Measurements from ENCODE around the gene PTGFRN. TPM values are rescaled to one million over a fixed set of nuclear protein-coding genes. Genes with fewer than 3 reads are reported as not detected.
"Not testable (repeated sequence)": the region's sequence is repeated elsewhere in the genome, so short reads cannot be mapped to it uniquely, and the experiment has no call there.

Gene PTGFRN
- total RNA-seq, 2 donors from 2014 or later = 41.6 to 43.2 TPM

- Mint-ChIP-seq H3K27me3 (ENCODE audit: insufficient read depth) (no peaks in the 10 kb centered on the region), H3K4me1 (peaks cover 19% of the 10 kb centered on the region), H3K4me3 (no peak overlapping the region), H3K36me3 (ENCODE audit: low read depth) (peaks cover 8% of the 10 kb centered on the region), H3K9me3 (no peaks in the 10 kb centered on the region), H3K27ac (no peak overlapping the region)
- WGBS, 2 experiments (ENCODE audit: insufficient coverage in 1 of 2, insufficient read length in 1 of 2) = 88 to 92% methylated on average over 5 to 11 of the region's 11 CpGs
- Histone ChIP-seq H3K9ac (ENCODE audit: extremely low read depth, low read length, poor library complexity, severe bottlenecking) (no peak overlapping the region), H3K4me1 (ENCODE audit: control insufficient read depth, insufficient read depth, low read length) (no peaks in the 10 kb centered on the region), H3K9me3 (ENCODE audit: control insufficient read depth, low read length) (no peaks in the 10 kb centered on the region), H3K36me3 (ENCODE audit: control insufficient read depth, insufficient read depth, low read length) (peaks cover 9% of the 10 kb centered on the region), H3K4me3 (ENCODE audit: low read length) (no peak overlapping the region), H3K27ac (ENCODE audit: low read depth, low read length) (no peak overlapping the region), H3K27me3 (ENCODE audit: control insufficient read depth, insufficient read depth, low read length, poor library complexity, severe bottlenecking) (no peaks in the 10 kb centered on the region)
- peak; percentile 22 for DNase-seq
- TF ChIP-seq CTCF (conservative IDR thresholded peaks at IDR 0.05) = no peak
These were observed 28.5 kb downstream of the PTGFRN start for GRCh38 chr1:116938216-116938615.

GRCh38 chr1:116939780-116940543, 30.2 kb downstream of the PTGFRN start:
- Mint-ChIP-seq H3K4me1 (peaks cover 12% of the 10 kb centered on the region), H3K36me3 (ENCODE audit: low read depth) (peaks cover 15% of the 10 kb centered on the region)
- H3K9me3 Mint-ChIP-seq; H3K27me3 ChIP-seq (ENCODE audit: control insufficient read depth, insufficient read depth, low read length, poor library complexity, severe bottlenecking); H3K27ac ChIP-seq (ENCODE audit: low read depth, low read length); H3K4me1 ChIP-seq (ENCODE audit: control insufficient read depth, insufficient read depth, low read length); H3K9me3 ChIP-seq (ENCODE audit: control insufficient read depth, low read length); H3K27me3 Mint-ChIP-seq (ENCODE audit: insufficient read depth); H3K27ac Mint-ChIP-seq; H3K4me3 Mint-ChIP-seq; H3K9ac ChIP-seq (ENCODE audit: extremely low read depth, low read length, poor library complexity, severe bottlenecking); H3K4me3 ChIP-seq (ENCODE audit: low read length): not testable (repeated sequence)
- peak; percentile 36 for DNase-seq
- 84 to 87% methylated on average over 5 to 6 of the region's 6 CpGs for WGBS, 2 experiments (ENCODE audit: insufficient coverage in 1 of 2, insufficient read length in 1 of 2)
- H3K36me3 ChIP-seq (ENCODE audit: control insufficient read depth, insufficient read depth, low read length) = peaks cover 13% of the 10 kb centered on the region

GRCh38 chr1:116940814-116941599, 31.3 kb downstream of the PTGFRN start:
- H3K36me3 ChIP-seq (ENCODE audit: control insufficient read depth, insufficient read depth, low read length) = peaks cover 19% of the 10 kb centered on the region
- no peak overlapping the region for H3K4me3 ChIP-seq (ENCODE audit: low read length)
- peak; percentile 24 for DNase-seq
- Mint-ChIP-seq H3K4me3 (no peak overlapping the region), H3K9me3 (no peaks in the 10 kb centered on the region), H3K36me3 (ENCODE audit: low read depth) (peaks cover 25% of the 10 kb centered on the region), H3K27ac (no peak overlapping the region), H3K27me3 (ENCODE audit: insufficient read depth) (no peaks in the 10 kb centered on the region), H3K4me1 (peaks cover 10% of the 10 kb centered on the region)
- H3K9me3 ChIP-seq (ENCODE audit: control insufficient read depth, low read length) = no peaks in the 10 kb centered on the region
- H3K27ac ChIP-seq (ENCODE audit: low read depth, low read length) = no peak overlapping the region
- H3K4me1 ChIP-seq (ENCODE audit: control insufficient read depth, insufficient read depth, low read length) = no peaks in the 10 kb centered on the region
- no peak for TF ChIP-seq CTCF (conservative IDR thresholded peaks at IDR 0.05)
- WGBS, 2 experiments (ENCODE audit: insufficient coverage in 1 of 2, insufficient read length in 1 of 2) = 76% methylated on average over 2 of the region's 2 CpGs; no CpG with 5 or more reads in 1 of the 2 experiments
- H3K9ac ChIP-seq (ENCODE audit: extremely low read depth, low read length, poor library complexity, severe bottlenecking) = no peak overlapping the region
- no peaks in the 10 kb centered on the region for H3K27me3 ChIP-seq (ENCODE audit: control insufficient read depth, insufficient read depth, low read length, poor library complexity, severe bottlenecking)
